Forelimb muscle (tissue), 1 donor: ENCODE data around the gene STRBP. TPM values are rescaled to one million over a fixed set of nuclear protein-coding genes. Genes with fewer than 3 reads are reported as not detected.

Experiments used
- polyA plus RNA-seq: library from polyadenylated mRNA; unstranded; fragments of 120-200 nt; gene quantifications from one replicate; pipeline ENCODE4 v1.2.1, GENCODE V29; 2013; ENCODE audit not compliant: insufficient read length

The STRBP gene
- polyA plus RNA-seq, 1 donor, result 10.0 TPM

Other genes with a start within 250 kb of the STRBP start
- gene GPR21, start 234.9 kb downstream of the STRBP start, polyA plus RNA-seq, result 0.44 TPM
- 0.10 TPM for gene CRB2, start 87.6 kb upstream of the STRBP start, polyA plus RNA-seq